Hematopoietic multipotent progenitor cell treated with erythropoietin and hydrocortisone succinate and interleukin-3 and kit ligand, for 8 days (in vitro differentiated cells): ENCODE results near the gene PLEKHA5.
"Not testable (repeated sequence)": the region's sequence is repeated elsewhere in the genome, so short reads cannot be mapped to it uniquely, and the experiment has no call there.

Experiments used
- DNase-seq: peaks from one replicate; pipeline ENCODE4 v3.0.0-alpha.2; 2015

Gene PLEKHA5

GRCh38 chr12:19203539-19204506 lies 74.3 kb downstream of the PLEKHA5 start:
- no peak for DNase-seq

DNA sequence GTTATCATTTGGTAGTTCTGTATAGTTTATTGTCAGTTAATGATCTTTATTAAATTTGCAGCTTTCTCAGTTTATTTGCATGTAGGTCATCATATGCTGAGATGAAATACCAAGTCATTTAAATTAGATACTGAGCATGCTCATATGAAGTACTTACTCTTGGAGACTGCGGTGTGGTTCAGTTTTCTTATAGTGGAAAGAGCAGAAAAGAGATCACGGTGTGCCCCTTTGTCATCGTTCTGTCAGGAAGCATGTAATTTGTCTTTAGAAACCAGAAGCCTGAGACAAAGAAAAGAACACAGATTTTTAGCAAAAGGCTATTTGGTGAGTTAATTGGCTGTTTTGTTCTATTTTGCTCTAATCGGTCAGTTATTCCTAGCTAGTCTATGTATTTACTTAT lies 75.6 kb downstream of the PLEKHA5 start:
- DNase-seq, result no peak

- no peak for DNase-seq
Observed at GRCh38 chr12:19206493-19207077, 77.1 kb downstream of the PLEKHA5 start.

- no peak for DNase-seq
Observed at GRCh38 chr12:19208456-19208855, 78.9 kb downstream of the PLEKHA5 start.

DNA sequence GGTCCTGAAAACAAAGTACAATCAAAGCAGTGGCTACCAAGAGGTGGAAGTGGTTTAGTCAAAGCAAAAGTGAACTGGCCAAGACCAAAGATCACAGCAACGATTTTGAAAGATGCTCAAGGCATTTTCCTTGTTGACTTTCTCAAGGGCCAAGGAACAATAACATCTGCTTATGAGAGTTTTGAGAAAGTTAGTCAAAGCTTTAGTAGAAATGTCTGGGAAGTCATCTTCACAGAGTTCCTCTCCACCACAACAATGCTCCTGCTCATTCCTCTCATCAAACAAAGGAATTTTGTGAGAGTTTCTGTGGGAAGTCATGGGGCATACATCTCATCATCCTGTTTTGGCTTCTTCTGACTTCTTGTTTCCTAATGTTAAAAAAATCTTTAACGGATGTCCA lies 80.1 kb downstream of the PLEKHA5 start:
- DNase-seq, result no peak

DNA sequence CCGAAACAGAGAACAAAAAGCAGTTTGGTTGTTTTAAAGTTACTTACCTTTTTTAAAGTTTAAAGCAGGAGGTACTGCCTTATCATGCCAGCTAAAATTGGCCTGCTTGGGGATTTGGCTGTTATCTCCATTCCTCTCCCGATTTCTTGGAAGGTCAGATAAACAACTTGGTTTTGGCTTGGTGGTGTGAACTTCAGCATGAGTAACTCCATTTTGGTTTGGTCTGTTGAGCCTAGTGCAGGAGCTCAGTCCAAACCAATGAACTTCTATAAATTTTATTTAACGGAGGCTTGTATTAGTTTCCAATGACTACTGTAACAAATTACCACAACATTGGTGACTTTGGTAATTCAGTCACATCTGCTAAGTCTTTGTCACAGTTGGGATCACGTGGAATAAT lies 82.3 kb downstream of the PLEKHA5 start:
- no peak for DNase-seq

GRCh38 chr12:19212245-19212644 lies 82.7 kb downstream of the PLEKHA5 start:
- DNase-seq, result no peak

DNA sequence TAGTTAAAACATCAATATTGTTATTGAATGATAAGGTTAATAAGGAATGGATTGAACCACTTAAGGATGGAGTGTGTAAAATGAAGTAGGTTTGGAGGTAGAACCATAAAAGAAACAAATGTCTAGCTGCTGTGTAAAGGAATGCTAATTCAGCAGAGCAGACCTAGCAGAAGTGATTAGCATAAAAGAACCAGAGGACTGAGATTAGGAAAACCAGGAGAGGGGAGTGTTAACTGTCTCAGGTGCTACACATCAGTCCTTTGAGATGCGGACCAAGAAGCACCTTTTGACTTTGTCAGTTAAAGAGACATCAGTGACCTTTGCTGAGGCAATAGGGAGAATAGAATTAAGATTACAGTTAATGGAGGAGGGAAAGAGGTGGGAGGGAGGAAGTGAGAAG lies 84.5 kb downstream of the PLEKHA5 start:
- no peak for DNase-seq

DNA sequence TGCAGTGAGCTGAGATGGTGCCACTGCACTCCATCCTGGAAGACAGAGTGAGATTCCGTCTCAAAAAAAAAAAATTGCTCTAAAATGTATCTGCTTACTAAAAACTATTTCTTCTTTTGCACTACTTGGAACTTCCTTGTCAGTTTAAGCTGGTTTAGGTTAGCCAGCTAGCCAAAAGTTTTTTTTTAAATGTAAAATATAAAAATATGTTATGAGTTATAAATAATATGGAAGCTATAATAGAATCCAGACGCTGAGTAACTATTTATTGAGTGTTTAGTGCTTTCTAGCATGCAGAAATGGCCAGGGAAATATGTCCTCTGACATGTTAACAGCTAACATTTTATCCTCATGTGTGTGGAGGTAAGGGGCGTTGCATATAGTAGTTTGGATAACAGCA lies 85.6 kb downstream of the PLEKHA5 start:
- DNase-seq, result no peak

DNA sequence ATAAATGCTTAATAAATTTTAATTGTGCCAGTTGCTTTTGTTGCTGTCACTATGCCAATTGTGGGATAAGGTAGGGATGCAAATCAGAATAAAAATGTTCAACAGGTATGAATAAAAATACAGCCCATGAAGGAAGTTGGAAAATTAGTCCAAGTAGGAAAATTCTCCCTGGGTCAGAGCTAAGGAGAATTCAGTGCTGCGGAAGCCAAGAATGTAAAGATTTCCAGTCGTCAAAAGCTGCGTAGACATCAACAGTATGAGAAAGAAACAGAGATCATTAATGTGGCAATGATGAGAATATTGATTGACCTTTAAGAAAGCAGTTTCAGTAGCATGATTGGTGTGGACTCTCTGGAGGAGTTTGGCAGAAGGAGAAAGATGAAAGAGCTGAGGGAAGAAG lies 87.9 kb downstream of the PLEKHA5 start:
- no peak for DNase-seq

DNA sequence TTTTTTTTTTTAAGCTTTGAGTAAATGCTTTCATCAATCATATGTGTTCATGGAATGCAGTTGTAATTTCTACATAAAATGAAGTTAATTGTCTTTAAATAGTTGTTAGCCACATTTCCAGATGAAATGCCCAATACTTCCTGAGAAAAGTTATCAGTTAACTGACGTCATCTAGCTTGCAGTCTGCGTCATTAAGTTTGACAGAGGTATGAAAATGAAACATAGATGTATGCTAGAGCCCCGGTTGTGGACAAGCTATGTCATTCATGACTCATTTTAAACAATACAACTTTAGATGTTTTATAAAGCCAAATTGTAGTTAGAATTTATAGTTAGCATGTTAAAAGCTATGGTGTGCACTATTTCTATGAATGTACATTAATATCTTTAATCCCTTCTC lies 90.7 kb downstream of the PLEKHA5 start:
- DNase-seq, result no peak

DNA sequence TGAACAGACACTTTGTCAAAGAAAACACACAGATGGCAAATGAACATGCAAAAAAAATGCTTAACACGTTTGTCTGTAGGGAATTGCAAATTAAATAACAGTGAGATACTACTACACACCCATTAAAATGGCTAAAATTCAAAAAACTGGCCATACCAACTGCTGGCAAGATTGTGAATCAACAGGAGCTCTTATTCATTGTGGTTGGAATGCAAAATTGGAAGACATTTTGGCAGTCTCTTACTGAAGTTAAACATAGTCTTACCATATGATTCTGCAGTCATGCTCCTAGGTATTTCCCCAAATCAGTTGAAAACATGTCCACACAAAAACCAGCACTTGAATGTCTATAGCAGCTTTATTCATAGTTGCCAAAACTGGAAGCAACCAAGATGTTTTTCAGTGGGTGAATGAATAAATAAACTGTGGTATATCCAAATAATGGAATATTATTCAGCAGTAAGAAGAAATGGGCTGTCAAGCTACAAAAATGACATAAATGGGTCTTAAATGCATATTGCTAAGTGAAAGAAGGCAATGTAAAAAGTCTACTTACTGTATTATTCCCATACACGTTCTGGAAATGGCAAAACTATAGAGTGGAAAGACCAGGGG lies 91.4 kb downstream of the PLEKHA5 start:
- DNase-seq, result no peak

GRCh38 chr12:19222558-19222957 lies 93.0 kb downstream of the PLEKHA5 start:
- DNase-seq, result no peak

GRCh38 chr12:19223018-19223417 lies 93.5 kb downstream of the PLEKHA5 start:
- peak; percentile 29 for DNase-seq

- no peak for DNase-seq
Observed at GRCh38 chr12:19223695-19224094, 94.2 kb downstream of the PLEKHA5 start.

- DNase-seq, result no peak
Observed at GRCh38 chr12:19224746-19225145, 95.2 kb downstream of the PLEKHA5 start.

DNA sequence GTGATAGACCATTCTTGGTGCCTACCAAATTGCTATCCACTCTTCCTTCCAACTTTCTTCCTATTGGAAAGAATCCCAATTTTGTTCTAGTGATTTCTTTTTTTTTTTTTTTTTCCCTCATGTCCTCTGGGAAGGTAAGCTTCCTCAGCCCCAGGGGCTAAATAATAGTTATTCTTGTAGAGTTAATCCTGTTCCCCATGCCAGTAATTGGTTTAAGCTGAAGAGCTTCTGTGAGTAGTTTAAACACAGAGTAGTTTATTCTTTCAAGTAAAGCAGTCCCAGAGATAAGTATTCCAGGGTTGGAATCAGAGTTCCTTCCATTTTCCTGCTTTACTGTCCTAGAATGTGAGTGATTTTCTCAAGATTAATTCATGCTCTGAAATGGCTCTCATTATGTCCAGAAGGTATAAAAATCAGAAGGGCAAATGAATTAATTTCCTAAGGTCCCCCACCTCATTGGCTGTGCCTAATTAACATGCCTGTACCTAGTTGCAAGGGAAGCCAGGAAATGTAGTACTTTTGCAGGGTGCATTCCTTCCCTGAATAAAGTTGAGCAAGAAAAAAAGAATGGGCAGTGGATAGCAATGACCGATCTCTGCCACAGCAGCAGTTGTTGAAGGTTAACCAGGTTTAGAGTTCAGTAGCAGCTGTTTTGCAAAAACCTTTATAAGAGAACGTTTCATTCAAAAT lies 97.8 kb downstream of the PLEKHA5 start:
- no peak for DNase-seq

GRCh38 chr12:19227880-19228210 lies 98.3 kb downstream of the PLEKHA5 start:
- no peak for DNase-seq

GRCh38 chr12:19229021-19229420 lies 99.5 kb downstream of the PLEKHA5 start:
- not testable (repeated sequence) for DNase-seq

- no peak for DNase-seq
Observed at GRCh38 chr12:19230299-19230866, 100.8 kb downstream of the PLEKHA5 start.

DNA sequence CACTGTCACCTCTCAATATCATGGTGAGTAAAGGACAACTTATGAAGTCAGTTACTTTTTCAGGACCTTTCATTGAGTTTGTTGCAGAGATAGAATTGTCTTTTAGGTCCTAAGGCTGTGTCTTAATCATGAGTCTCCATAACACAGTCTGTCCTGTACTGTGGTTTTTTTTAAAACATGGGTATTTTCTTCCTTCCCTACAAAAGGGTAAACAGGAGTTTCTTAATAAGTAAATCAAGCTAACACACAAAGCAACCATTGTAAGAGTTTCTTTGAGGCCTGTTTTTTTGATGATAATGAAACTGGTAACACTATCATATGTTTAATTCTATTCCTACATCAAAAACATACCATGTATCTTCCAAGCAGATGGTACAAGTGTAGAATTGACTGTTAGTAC lies 101.4 kb downstream of the PLEKHA5 start:
- no peak for DNase-seq

DNA sequence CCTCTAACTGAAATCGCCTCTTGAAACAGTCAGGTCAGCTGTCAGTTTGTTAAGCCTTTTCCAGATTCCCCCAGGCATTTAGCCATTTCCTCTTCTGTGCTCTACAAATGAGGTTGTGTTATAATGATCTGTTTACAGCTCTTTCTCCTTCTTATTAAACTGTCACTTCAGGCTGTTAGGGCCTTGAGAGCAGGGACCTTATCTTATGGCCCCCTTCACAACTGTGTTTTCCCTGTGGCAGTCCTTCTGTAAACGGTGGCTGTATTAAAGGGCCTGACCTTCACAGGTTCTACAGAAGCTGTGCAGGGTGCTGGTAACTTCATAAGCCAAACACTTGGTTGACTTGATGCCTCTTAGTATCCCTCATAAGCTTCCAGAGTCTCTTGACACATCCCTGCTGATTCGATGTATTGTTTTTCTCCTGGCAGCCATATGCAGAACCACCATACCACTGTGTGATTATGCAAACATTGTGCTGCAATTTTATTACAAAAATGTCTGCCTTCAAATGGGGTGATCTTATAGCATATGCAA lies 104.7 kb downstream of the PLEKHA5 start:
- no peak for DNase-seq
